GF-D8 (cell line): ENCODE measurements around the gene GLA.
A peak's percentile ranks its signal among the peaks of the same experiment; 100 is the strongest.

ENCODE experiments used
- DNase-seq: peaks from one replicate; lab custom pipeline; 2025; lab: John Stamatoyannopoulos, UW

GLA gene

DNA sequence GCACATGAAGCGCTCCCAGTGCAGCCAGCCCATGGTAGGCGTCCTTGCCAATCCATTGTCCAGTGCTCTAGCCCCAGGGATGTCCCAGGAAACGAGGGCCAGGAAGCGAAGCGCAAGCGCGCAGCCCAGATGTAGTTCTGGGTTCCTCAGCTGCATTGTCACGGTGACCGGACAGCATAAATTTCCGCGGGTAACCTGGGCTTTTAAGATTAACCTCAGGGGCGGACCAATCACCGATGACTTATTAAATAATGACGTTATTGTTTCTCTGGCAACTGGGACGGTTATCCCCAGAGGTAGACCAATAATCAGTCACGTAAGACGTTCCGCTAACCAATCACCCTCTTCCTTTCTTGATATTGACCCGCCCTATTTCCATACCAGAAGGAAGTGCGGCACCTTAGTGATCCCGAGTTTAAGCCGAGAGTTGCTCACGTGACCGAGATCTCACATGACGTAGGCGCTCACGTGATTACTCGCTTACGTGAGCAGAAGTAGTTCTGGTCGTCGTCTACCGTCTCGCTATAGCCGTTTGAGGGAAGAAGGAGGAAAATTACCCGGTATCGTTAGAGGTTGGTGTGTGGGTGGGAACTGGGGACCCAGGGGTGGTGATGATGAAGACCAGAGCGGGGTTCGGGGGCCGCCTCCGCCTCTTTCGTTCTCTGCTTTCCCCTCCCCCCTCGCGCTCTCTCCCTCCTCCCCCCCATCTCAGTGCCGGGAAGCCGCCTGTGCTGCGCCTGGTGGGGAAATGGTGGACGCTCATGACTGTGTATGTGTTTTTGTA lies at the start of gene GLA, which contains the start of gene HNRNPH2:
Gene GLA (minus strand): TSS at position 178 of the 784 bp plus-strand sequence. CDS start 22 bp downstream, at position 156.
Gene HNRNPH2 (plus strand): TSS at position 475 of the 784 bp plus-strand sequence. CDS start 3,767 bp downstream, outside the sequence.
- DNase-seq, result peak; percentile 94

GRCh38 chrX:101452056-101452455 lies 44.3 kb upstream of the GLA start:
- DNase-seq, result peak; percentile 9

GRCh38 chrX:101450961-101451360 lies 43.2 kb upstream of the GLA start:
- no peak for DNase-seq

DNA sequence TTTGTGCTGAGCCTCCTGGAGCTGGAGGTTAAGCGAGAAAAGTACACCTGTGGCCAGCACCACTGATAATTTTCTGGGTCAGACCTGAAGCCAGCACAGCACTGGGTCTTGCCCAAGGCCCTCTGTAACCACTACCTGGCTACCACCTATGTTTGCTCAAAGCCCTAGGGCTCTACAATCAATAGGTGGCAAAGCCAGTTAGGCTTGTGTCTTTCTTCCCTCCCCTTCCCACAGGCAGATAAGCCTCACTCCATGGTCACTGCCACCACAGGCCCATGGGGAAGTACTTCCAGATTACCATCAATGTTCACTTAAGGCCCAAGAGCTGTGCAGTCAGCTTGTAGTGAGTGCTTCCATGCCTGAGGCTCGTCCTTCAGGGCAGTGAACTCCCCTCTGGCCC lies 42.4 kb upstream of the GLA start:
- peak; percentile 0 for DNase-seq

- DNase-seq, result no peak
Measured at GRCh38 chrX:101449279-101449678, 41.6 kb upstream of the GLA start.

DNA sequence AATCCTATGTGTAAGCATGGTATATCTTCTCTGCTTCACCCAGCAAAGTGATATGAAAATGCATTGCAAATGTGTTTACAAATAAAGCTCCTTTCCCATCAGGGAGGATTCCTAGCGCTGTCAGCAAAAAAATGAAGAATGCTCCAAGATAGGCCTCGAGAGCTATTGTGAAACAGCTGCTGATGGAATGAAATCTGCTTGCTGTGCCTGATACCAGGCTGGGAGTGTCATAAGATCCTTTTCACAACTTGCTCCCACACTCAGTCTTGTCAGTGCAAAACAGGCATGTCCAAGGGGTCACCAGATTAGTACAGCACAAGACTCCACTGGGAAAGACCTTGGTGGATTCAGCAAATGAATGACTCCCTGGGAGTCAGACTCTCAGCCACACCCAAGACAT lies 34.4 kb upstream of the GLA start:
- no peak for DNase-seq

GRCh38 chrX:101430457-101431078 lies 22.8 kb upstream of the GLA start:
- DNase-seq, result no peak

DNA sequence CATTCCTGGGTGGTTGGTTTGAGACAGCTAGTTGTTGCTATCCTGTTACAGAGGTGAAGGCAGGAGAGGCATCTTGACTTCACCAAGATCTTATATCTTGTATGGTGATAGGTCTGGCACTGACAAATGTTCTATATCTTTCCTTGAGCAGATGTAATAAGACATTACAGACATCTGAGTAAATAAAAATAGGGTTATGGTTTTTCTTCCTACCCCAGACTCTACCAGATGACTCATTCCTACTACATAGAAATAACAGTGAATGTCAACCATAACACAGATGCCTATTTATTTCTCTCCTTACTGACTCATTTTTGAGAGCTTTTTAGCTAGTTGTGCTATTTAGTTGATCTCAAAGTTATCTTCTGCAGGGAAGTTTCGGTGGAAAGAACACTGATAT lies 22.2 kb upstream of the GLA start:
- no peak for DNase-seq

DNA sequence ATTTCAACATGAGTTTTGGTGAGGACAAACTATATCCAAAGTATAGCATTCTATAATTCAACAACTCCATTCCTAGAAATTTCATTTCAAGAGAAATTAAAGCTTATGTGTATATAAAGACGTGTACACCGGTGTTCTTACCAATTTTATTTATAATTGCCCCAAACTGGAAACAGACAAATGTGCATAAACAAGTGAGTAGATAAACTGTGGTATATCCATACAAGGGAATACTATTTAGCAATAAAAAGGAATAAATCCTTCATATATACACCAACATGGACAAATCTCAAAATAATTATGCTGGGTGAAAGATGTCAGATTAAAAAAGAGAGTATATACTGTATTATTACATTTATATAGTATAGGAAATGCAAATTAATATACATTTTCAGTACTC lies 20.2 kb upstream of the GLA start:
- DNase-seq, result no peak

- no peak for DNase-seq
Measured at GRCh38 chrX:101419489-101419888, 11.8 kb upstream of the GLA start.

- no peak for DNase-seq
Measured at GRCh38 chrX:101417981-101418841, 10.5 kb upstream of the GLA start.

DNA sequence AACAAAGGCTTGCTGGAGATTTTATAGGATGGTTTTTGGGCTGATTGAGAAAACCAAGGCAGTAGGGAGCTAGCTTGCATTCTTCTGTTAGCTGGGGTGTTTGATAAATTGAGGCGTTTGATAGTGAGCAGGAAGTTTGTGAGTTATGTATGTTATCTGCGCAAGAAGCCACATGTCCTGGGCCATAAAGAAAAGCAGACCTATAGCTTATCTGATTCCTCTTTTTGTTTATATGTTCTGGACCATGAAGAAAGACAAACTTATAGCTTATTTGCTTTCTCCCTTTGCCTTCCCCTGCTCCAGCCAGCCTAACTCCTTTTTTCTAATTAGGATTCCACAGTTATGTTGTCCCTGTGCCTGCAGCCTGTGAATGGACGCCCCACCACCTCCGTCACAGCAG lies 9.5 kb upstream of the GLA start:
- DNase-seq, result no peak

GRCh38 chrX:101416691-101417090 lies 9.0 kb upstream of the GLA start:
- no peak for DNase-seq

- DNase-seq, result no peak
Measured at GRCh38 chrX:101415180-101416145, 7.7 kb upstream of the GLA start.

GRCh38 chrX:101411984-101412383 lies 4.3 kb upstream of the GLA start:
- no peak for DNase-seq

DNA sequence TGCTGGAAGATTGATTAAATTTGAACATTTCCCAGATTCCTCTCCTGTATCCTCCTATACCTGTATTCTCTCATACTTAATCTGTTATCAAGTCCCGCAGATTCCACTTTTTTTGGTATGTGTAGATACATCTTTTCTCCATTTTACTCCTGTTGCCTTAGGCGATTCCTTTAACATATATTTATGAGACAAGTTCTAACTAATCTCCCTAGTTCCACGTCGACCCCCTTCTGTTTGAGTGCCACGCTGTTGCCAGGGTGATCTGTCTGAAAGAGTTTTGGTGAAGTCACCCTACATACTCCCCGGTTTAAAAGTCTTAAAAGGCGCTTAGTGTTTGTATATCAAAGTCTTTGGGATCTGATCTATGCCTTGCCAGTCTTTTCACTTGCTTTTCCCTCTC lies 2.7 kb upstream of the GLA start:
- DNase-seq, result no peak

DNA sequence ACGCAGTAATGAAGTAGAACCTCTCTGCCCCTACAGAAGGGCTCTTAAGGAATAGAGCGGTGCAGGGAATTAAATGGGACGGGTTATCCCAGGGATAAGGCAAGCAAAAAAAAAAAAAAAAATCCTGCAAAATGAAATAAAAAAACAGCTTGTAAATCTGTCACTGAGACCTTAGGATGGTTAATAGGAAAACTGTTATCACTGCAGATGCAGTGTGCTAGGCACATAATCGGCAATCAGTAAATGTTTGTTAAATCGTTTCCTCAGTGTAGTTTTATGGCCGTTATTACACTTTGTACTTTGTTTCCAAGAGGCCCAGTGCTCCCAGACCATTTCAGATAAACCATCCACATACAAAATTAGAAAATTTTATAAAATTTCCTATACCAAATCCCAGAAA lies 1.3 kb upstream of the GLA start:
- no peak for DNase-seq

DNA sequence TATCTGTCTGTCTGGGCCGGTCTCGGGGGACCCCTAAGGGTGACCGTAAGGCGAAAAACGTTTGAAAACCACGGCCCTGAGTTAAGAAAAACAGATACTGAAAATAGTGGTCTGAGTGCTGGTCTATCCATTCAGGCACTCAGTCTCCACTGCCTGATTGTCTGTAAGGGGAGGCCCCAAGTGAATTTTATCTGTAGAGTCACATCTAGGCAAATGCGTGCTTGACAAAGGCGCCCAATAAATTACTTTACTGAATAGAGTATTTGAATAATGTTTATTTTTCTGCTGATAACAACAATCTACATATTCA lies 762 bp upstream of the GLA start:
- DNase-seq, result peak; percentile 32

DNA sequence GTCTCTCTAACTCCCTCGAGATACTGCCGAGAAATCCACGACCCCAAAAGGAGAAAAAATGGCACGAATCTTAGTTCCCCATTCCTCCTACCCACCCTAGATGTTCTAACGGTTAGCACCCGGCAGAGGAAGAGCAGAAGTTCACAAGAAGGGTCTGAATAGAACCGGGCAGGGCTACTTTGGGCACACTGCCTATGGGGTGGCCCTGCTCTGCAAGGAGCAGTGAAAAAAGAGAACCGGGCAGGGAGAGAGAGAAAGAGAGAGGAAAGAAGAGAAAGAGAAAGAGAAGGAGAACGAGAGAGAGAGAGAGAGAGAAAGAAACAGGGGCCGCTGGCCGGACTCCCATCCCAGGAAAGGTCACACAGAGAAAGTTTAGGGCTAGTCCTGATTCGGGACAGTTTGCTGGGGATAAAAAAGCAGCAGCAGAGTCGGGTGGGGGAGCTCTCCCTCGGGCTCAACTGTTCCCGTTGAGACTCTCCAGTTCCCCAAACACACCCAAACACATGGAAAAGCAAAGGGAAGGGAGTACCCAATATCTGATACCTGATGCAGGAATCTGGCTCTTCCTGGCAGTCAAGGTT lies 468 bp downstream of the GLA start:
- no peak for DNase-seq

- no peak for DNase-seq
Measured at GRCh38 chrX:101399825-101400224, 7.9 kb downstream of the GLA start.

DNA sequence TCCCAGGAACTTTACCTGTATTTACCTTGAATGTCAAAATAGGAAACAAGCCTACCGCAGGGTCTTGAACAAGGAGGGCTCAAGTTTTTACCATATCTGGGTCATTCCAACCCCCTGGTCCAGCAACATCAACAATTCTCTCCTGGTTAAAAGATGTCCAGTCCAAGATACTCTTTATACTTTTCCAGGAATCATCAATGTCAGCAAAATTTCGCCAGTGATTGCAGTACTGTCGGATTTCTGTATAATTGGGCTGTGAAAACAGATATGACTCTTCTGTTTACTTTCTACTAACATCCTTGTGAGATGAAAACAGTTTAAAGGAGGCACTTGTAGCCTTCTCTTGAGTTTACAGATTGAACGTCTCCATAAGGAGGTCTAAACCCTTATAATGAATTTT lies 9.0 kb downstream of the GLA start:
- DNase-seq, result no peak
